ENCODE data around the gene NHS.

NHS gene

DNA sequence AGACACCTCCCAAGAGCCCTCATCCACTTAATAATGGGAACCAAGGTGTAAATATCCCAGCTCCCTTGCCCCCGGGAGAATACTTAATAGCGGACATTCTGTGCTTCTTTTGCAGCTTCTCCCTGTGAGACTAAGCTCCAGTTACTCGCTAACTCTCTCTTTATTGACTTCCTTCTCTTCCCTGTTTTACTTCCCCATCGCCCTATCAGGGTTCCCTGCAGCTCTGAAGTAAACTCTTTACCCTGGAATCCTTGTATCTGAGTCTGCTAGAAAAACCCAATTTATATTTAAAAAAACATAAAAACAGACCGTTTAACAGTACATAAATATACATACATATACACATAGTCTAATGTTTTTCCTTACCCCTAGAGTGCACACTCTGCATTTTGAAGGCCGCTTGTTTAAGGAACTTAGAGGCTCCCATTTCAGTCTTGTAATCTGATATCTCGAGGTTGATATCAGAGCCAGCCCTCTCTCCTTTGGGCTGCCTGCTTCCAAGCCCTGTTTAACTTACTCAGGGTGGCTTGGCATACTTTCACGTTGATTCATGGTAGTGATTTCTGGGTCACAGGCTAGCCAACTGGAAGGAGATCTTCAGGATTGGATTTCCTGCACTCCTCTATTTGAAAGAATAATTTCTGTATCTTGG is 184.9 kb downstream of the NHS start:
- no peak for DNase-seq
- Histone ChIP-seq H3K27me3 (replicated peaks in 2 of 5; ENCODE audit: control insufficient read depth in 4 of 5, insufficient read depth in 5 of 5, low read length in 4 of 5) (peaks cover 0 to 13% (median 0%) of the 10 kb centered on the region in 5 experiments), H3K27ac (ENCODE audit: insufficient read depth in 1 of 2, low read depth in 1 of 2, low read length in 2 of 2, poor library complexity in 1 of 2, severe bottlenecking in 2 of 2) (no peak overlapping the region), H3K4me3 (ENCODE audit: control insufficient read depth in 1 of 7, extremely low read depth in 1 of 7, insufficient read depth in 4 of 7, low read depth in 2 of 7, low read length in 6 of 7) (no peak overlapping the region), H3K9me3 (ENCODE audit: control extremely low read depth in 1 of 5, control insufficient read depth in 4 of 5, insufficient read depth in 2 of 5, low read depth in 1 of 5, low read length in 4 of 5) (no peaks in the 10 kb centered on the region), H3K4me1 (ENCODE audit: control extremely low read depth in 1 of 4, control insufficient read depth in 4 of 4, insufficient read depth in 4 of 4, low read length in 3 of 4) (no peaks in the 10 kb centered on the region), H3K36me3 (ENCODE audit: control insufficient read depth in 4 of 4, insufficient read depth in 4 of 4, low read length in 3 of 4) (no peaks in the 10 kb centered on the region)
- ChIA-PET POLR2A (interaction anchor here (0.7 kb wide), 1 partner anchor 174 kb away, joined by 3 read pairs; no protein-coding TSS in a partner anchor), CTCF (no interaction called here)
- 61% methylated on average over 7 of the region's 8 CpGs for WGBS (ENCODE audit: insufficient coverage)

DNA sequence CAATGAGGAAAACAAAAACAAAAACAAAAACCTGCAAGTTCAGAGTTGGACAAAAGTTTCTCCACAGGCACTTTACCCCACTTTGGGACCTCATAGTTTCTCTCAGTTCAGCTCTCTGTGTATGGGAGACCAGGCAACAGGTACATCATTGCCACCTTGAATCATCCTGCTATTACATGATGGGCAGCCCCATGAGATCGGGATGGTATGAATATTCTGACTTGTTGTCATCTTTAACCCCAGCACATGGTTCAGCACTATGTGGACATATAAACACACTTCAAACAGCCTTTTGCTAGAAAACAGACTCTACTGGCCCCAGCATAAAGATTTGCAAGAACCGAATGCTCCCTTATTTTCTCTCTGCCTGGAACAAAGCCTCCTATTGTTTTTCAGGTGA is 185.4 kb downstream of the NHS start:
- POLR2A ChIA-PET, result no interaction called here
- Histone ChIP-seq H3K36me3 (ENCODE audit: control insufficient read depth in 4 of 4, insufficient read depth in 4 of 4, low read length in 3 of 4) (no peaks in the 10 kb centered on the region), H3K4me3 (ENCODE audit: control insufficient read depth in 1 of 7, extremely low read depth in 1 of 7, insufficient read depth in 4 of 7, low read depth in 2 of 7, low read length in 6 of 7) (no peak overlapping the region), H3K4me1 (ENCODE audit: control extremely low read depth in 1 of 4, control insufficient read depth in 4 of 4, insufficient read depth in 4 of 4, low read length in 3 of 4) (no peaks in the 10 kb centered on the region), H3K27ac (ENCODE audit: insufficient read depth in 1 of 2, low read depth in 1 of 2, low read length in 2 of 2, poor library complexity in 1 of 2, severe bottlenecking in 2 of 2) (no peak overlapping the region), H3K9me3 (ENCODE audit: control extremely low read depth in 1 of 5, control insufficient read depth in 4 of 5, insufficient read depth in 2 of 5, low read depth in 1 of 5, low read length in 4 of 5) (no peaks in the 10 kb centered on the region), H3K27me3 (replicated peaks in 2 of 5; ENCODE audit: control insufficient read depth in 4 of 5, insufficient read depth in 5 of 5, low read length in 4 of 5) (peaks cover 0 to 13% (median 0%) of the 10 kb centered on the region in 5 experiments)
- CTCF ChIA-PET, result no interaction called here
- DNase-seq, result no peak
- 89% methylated on average over 1 of the region's 2 CpGs for WGBS (ENCODE audit: insufficient coverage)

DNA sequence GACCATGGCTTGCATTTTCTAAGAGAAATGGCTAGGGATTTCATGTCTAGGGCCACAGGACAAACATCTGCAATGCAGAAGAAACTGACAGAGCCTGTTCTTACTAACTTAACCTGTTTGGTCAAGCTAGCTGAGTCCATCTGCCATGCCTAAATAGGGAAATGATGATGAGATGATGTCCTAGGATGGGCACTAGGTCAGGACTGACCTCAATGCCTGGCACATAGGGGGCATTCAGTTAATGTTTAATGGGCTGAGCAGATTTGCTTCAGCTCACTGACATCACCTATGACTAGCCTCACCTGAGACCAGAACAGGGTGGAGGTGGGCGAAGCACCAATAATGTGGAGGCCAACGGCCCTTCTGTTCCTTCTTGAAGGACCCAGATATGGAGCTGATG is 188.1 kb downstream of the NHS start:
- H3K4me3 ChIP-seq (ENCODE audit: control insufficient read depth in 1 of 7, extremely low read depth in 1 of 7, insufficient read depth in 4 of 7, low read depth in 2 of 7, low read length in 6 of 7), result no peak overlapping the region
- no peak overlapping the region for H3K27ac ChIP-seq (ENCODE audit: insufficient read depth in 1 of 2, low read depth in 1 of 2, low read length in 2 of 2, poor library complexity in 1 of 2, severe bottlenecking in 2 of 2)
- H3K4me1 ChIP-seq (ENCODE audit: control extremely low read depth in 1 of 4, control insufficient read depth in 4 of 4, insufficient read depth in 4 of 4, low read length in 3 of 4), result no peaks in the 10 kb centered on the region
- ChIA-PET POLR2A (no interaction called here), CTCF (no interaction called here)
- no peaks in the 10 kb centered on the region for H3K36me3 ChIP-seq (ENCODE audit: control insufficient read depth in 4 of 4, insufficient read depth in 4 of 4, low read length in 3 of 4)
- DNase-seq, result no peak
- WGBS (ENCODE audit: insufficient coverage), result 100% methylated on average over 2 of the region's 2 CpGs
- H3K9me3 ChIP-seq (ENCODE audit: control extremely low read depth in 1 of 5, control insufficient read depth in 4 of 5, insufficient read depth in 2 of 5, low read depth in 1 of 5, low read length in 4 of 5), result no peaks in the 10 kb centered on the region
- peaks cover 0 to 11% (median 0%) of the 10 kb centered on the region in 5 experiments for H3K27me3 ChIP-seq (replicated peaks in 2 of 5; ENCODE audit: control insufficient read depth in 4 of 5, insufficient read depth in 5 of 5, low read length in 4 of 5)

DNA sequence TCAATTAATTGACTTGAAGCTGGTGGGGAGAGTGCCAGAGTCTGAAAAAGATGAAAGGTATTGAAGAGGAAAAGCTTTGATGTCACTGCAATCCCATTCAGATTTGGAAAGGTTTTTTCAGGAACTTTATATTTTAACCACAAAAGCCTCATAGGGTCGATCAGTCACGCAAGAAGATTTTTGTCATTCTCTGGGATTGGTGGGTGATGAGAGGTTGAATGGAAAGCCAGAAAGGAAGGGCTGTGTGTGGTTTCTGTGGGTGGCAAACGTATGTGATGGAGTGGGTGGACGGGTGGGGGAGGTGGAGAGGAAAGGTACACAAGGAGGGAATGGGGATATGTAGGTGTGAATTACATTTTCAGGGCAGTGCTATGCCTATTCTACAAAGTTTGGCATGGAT is 188.5 kb downstream of the NHS start:
- Histone ChIP-seq H3K4me3 (ENCODE audit: control insufficient read depth in 1 of 7, extremely low read depth in 1 of 7, insufficient read depth in 4 of 7, low read depth in 2 of 7, low read length in 6 of 7) (no peak overlapping the region), H3K27me3 (replicated peaks in 2 of 5; ENCODE audit: control insufficient read depth in 4 of 5, insufficient read depth in 5 of 5, low read length in 4 of 5) (peaks cover 0 to 9% (median 0%) of the 10 kb centered on the region in 5 experiments), H3K27ac (ENCODE audit: insufficient read depth in 1 of 2, low read depth in 1 of 2, low read length in 2 of 2, poor library complexity in 1 of 2, severe bottlenecking in 2 of 2) (no peak overlapping the region), H3K36me3 (ENCODE audit: control insufficient read depth in 4 of 4, insufficient read depth in 4 of 4, low read length in 3 of 4) (no peaks in the 10 kb centered on the region), H3K9me3 (ENCODE audit: control extremely low read depth in 1 of 5, control insufficient read depth in 4 of 5, insufficient read depth in 2 of 5, low read depth in 1 of 5, low read length in 4 of 5) (no peaks in the 10 kb centered on the region), H3K4me1 (ENCODE audit: control extremely low read depth in 1 of 4, control insufficient read depth in 4 of 4, insufficient read depth in 4 of 4, low read length in 3 of 4) (no peaks in the 10 kb centered on the region)
- POLR2A ChIA-PET, result no interaction called here
- CTCF ChIA-PET, result no interaction called here
- no peak for DNase-seq
- 13% methylated on average over 4 of the region's 4 CpGs for WGBS (ENCODE audit: insufficient coverage)

DNA sequence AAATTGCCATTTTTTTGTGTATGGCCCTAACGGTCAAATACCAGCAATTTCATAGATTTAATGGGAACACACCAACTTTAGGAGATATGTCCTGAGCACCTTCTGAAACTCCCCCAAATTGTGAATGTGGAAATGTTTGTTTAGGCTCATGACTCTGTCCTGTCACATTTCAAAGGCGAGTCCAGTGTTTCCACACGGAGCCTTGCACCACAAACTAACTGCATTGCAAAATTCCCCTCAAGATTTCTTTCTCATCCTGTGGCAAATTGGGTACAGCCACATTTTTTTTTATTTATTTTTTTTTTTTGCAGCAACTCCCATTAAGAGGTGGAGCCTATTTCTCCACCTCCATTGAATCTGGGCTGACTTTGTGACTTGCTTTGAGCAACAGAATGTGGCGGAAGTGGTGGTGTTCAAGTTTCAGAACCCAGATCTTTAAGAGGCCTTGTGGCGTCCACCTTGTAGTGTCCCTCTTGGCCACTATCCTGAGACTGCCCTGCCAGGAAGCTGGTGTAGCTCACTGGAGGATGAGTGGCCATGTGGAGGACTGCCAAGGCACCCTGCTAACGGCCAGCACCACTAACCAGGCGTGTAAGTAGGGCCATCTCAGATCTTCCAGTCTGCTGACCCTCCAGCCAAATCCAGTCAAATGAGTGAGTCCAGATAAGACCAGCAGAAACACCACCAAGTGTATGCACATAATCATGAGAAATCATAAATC is 189.8 kb downstream of the NHS start:
- CTCF ChIA-PET, result no interaction called here
- no peaks in the 10 kb centered on the region for H3K36me3 ChIP-seq (ENCODE audit: control insufficient read depth in 4 of 4, insufficient read depth in 4 of 4, low read length in 3 of 4)
- no peaks in the 10 kb centered on the region for H3K4me1 ChIP-seq (ENCODE audit: control extremely low read depth in 1 of 4, control insufficient read depth in 4 of 4, insufficient read depth in 4 of 4, low read length in 3 of 4)
- no peaks in the 10 kb centered on the region for H3K9me3 ChIP-seq (ENCODE audit: control extremely low read depth in 1 of 5, control insufficient read depth in 4 of 5, insufficient read depth in 2 of 5, low read depth in 1 of 5, low read length in 4 of 5)
- H3K27me3 ChIP-seq (replicated peaks in 2 of 5; ENCODE audit: control insufficient read depth in 4 of 5, insufficient read depth in 5 of 5, low read length in 4 of 5), result peaks cover 0 to 9% (median 0%) of the 10 kb centered on the region in 5 experiments
- DNase-seq, result no peak
- H3K27ac ChIP-seq (ENCODE audit: insufficient read depth in 1 of 2, low read depth in 1 of 2, low read length in 2 of 2, poor library complexity in 1 of 2, severe bottlenecking in 2 of 2), result no peak overlapping the region
- WGBS (ENCODE audit: insufficient coverage), result 86% methylated on average over 5 of the region's 7 CpGs
- POLR2A ChIA-PET, result no interaction called here
- no peak overlapping the region for H3K4me3 ChIP-seq (ENCODE audit: control insufficient read depth in 1 of 7, extremely low read depth in 1 of 7, insufficient read depth in 4 of 7, low read depth in 2 of 7, low read length in 6 of 7)

DNA sequence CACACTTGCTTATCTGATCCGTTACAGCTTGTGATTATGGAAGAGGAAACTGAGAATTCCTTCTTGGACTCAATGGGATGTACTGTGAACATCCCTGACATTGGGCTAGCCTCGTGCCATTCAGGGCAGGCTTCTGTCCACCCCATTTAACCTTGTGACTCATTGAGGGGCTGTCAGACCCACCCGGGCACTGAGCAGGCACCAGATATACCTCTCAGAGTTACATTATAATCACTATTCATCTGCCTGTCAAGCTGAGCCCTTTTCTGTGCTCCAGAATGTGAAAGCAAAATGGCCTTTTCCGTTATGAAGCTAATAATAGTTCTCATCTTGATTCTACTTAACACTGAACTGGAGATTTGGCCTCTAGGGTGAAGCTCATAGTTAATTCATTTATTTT is 191.7 kb downstream of the NHS start:
- 79% methylated on average over 2 of the region's 4 CpGs for WGBS (ENCODE audit: insufficient coverage)
- POLR2A ChIA-PET, result no interaction called here
- DNase-seq, result no peak
- no peaks in the 10 kb centered on the region for H3K36me3 ChIP-seq (ENCODE audit: control insufficient read depth in 4 of 4, insufficient read depth in 4 of 4, low read length in 3 of 4)
- H3K4me3 ChIP-seq (ENCODE audit: control insufficient read depth in 1 of 7, extremely low read depth in 1 of 7, insufficient read depth in 4 of 7, low read depth in 2 of 7, low read length in 6 of 7), result no peak overlapping the region
- no peak overlapping the region for H3K27ac ChIP-seq (ENCODE audit: insufficient read depth in 1 of 2, low read depth in 1 of 2, low read length in 2 of 2, poor library complexity in 1 of 2, severe bottlenecking in 2 of 2)
- no peaks in the 10 kb centered on the region for H3K4me1 ChIP-seq (ENCODE audit: control extremely low read depth in 1 of 4, control insufficient read depth in 4 of 4, insufficient read depth in 4 of 4, low read length in 3 of 4)
- H3K9me3 ChIP-seq (ENCODE audit: control extremely low read depth in 1 of 5, control insufficient read depth in 4 of 5, insufficient read depth in 2 of 5, low read depth in 1 of 5, low read length in 4 of 5), result no peaks in the 10 kb centered on the region
- CTCF ChIA-PET, result no interaction called here
- H3K27me3 ChIP-seq (replicated peaks in 2 of 5; ENCODE audit: control insufficient read depth in 4 of 5, insufficient read depth in 5 of 5, low read length in 4 of 5), result peaks cover 0 to 9% (median 0%) of the 10 kb centered on the region in 5 experiments

DNA sequence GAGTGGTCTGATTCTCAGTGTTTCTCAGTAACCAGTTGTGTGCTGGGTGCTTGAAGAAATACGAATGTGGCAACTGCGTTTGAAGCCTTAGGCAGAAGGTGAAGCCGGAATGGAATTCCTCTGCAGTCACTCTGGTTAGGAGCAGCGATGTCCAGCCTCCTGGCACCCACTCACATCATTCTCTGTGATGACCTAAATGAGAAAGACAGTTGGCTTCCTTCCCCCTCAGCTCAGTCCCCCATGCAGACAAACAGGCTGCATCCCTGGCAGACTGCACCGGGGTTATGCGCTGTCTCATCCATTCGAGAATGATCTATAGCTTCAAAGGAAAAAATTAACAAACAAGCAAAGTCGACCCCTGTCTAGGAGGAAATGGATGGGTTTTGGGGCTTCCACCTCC is 192.2 kb downstream of the NHS start:
- no peak for DNase-seq
- ChIA-PET POLR2A (no interaction called here), CTCF (no interaction called here)

More for the DNA sequence above, 192.2 kb downstream of the NHS start:
- Histone ChIP-seq H3K27me3 (replicated peaks in 2 of 5; ENCODE audit: control insufficient read depth in 4 of 5, insufficient read depth in 5 of 5, low read length in 4 of 5) (peaks cover 0 to 9% (median 0%) of the 10 kb centered on the region in 5 experiments), H3K36me3 (ENCODE audit: control insufficient read depth in 4 of 4, insufficient read depth in 4 of 4, low read length in 3 of 4) (no peaks in the 10 kb centered on the region), H3K9me3 (ENCODE audit: control extremely low read depth in 1 of 5, control insufficient read depth in 4 of 5, insufficient read depth in 2 of 5, low read depth in 1 of 5, low read length in 4 of 5) (no peaks in the 10 kb centered on the region), H3K27ac (ENCODE audit: insufficient read depth in 1 of 2, low read depth in 1 of 2, low read length in 2 of 2, poor library complexity in 1 of 2, severe bottlenecking in 2 of 2) (no peak overlapping the region), H3K4me3 (ENCODE audit: control insufficient read depth in 1 of 7, extremely low read depth in 1 of 7, insufficient read depth in 4 of 7, low read depth in 2 of 7, low read length in 6 of 7) (no peak overlapping the region), H3K4me1 (ENCODE audit: control extremely low read depth in 1 of 4, control insufficient read depth in 4 of 4, insufficient read depth in 4 of 4, low read length in 3 of 4) (no peaks in the 10 kb centered on the region)
- WGBS (ENCODE audit: insufficient coverage), result 87% methylated on average over 7 of the region's 8 CpGs
